NCI-H2107 treated with DMSO at 0.1 percent for 48 hours (cell line): ENCODE measurements around the gene TTC22.

ENCODE experiments used
- DNase-seq: peaks from one replicate; lab custom pipeline; 2025; ENCODE audit not compliant: unreplicated experiment; lab: John Stamatoyannopoulos, UW

Gene TTC22

DNA sequence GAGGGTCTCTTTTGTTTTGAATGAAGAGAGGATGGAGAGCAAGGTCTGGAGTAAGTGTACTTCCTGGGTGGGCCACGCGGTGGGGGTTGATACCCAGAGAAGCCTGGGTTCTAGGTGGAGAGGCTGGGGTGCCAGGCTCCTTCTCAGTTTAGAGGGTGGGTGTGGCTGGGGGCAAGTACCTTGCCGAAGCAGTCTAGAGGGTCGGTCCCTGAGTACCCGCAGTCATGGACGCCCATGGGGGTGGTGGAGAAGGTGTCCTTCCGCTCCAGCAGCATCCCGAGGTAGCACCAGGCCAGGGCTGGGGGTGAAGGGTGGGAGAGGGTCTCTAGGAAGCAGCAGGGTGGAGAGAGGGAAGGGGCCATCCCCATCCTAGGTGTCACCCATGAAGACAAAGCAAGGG is 14.3 kb downstream of the TTC22 start:
- no peak for DNase-seq

DNA sequence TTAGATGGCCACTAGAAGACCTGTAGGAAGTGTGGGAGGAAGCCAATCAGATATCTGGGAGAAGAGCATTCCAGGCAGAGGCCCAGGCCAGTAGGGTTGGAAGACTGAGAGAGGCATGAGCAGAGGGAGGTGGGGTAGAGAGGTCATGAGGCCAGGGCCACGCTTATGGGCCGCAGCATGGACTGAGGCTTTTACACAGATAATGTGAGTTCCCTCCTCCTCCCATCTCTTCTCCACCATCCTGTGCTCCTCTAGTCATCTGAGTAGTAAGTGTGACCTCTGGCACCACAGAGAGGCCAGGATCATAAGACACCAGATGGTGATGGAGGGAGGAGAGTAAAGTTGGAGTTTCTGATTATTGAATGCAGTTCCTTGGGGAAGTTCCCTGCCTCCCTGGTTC is 17.1 kb downstream of the TTC22 start:
- no peak for DNase-seq

DNA sequence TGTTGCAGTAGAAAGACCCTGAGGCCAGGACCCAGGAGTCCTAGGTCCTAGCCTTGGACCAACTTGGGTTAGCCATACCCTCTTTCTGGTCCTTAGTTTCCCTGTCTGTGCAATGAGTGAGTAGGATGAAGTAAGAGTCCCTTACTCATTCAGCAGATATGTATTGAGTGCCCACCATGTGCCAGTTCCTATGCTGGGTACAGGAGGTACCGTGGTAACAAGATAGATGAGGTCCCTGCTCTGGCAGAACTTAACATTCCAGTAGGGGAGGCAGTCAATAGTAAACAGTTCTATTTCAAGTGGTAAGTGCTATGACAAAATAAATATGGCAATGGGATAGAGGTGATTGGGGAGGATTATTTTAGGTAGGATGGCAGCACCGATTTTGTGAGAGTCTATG is 18.5 kb downstream of the TTC22 start:
- no peak for DNase-seq

- DNase-seq = no peak
Observed at GRCh38 chr1:54782156-54782555, 19.0 kb downstream of the TTC22 start.

- DNase-seq = no peak
Observed at GRCh38 chr1:54781023-54781723, 19.9 kb downstream of the TTC22 start.

GRCh38 chr1:54777431-54777830 is 23.7 kb downstream of the TTC22 start:
- no peak for DNase-seq

GRCh38 chr1:54777011-54777410 is 24.1 kb downstream of the TTC22 start:
- DNase-seq = no peak

GRCh38 chr1:54775828-54776721 is 25.0 kb downstream of the TTC22 start:
- peak; percentile 49 for DNase-seq

DNA sequence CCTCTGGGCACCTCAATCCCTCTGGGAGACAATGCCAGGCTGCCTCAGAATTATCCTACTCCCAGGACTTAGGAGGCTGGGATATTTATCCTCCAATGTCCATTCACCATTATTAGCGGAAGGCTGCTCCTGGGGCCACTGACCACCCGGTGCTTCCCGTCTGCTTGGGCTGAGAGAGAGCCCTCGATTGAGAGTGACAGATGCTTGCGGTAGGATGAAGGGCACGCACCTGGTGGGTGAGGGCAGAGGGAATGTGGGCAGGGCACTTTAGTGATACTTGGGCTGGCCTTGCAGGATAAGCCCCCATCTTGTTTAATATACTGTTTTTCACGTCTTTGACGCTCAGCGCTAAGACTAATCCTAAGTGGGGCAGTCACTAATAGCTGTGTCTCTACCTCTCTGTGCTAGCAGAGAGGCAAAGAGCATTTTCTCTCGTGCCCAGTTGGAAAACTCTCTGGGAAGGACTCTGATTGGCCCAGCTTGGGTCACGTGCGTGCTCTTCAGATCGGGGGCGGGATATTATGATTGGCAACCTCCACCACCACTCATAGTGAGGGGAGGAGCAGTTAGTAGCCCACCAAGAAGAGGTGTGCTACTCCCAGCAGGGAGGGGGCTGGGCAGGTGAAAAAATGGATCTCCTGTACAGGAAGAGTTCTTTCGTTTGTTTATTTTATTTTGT is 26.2 kb downstream of the TTC22 start:
- no peak for DNase-seq

DNA sequence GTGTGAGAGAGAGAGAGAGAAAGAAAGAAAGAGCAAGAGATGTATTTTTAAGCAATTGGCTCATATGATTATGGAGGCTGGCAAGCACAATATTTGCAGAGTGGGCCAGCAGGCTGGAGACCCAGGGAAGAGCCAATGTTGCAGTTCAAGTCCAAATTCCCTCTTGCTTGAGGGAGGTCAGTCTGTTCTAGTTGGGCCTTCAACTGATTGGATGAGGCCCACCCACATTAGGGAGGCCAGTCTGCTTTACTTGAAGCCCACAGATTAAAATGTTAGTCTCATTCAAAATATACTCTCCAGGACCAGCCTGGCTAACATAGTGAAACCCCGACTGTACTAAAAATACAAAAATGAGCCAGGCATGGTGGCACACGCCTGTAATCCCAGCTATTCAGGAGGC is 28.2 kb downstream of the TTC22 start:
- DNase-seq = no peak

DNA sequence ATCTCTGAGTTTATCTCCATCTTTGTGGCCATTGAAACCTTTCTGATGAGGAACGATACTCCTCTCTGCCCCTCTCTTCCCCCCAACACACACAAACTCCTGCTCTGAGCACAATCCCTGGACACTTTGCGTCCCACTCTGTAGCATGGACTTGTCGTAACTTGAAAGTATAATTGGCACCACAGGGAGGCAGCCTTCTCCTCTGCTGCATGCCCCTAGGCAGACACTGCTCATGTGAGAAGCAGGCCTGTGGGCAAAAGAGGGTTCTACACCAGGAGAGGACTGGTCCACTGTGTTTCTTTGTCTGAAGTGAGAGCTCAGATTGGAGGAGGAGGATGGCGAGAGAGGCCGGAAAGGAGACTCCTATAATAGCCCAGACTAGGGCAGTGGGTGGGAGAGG is 33.0 kb downstream of the TTC22 start:
- DNase-seq = no peak

DNA sequence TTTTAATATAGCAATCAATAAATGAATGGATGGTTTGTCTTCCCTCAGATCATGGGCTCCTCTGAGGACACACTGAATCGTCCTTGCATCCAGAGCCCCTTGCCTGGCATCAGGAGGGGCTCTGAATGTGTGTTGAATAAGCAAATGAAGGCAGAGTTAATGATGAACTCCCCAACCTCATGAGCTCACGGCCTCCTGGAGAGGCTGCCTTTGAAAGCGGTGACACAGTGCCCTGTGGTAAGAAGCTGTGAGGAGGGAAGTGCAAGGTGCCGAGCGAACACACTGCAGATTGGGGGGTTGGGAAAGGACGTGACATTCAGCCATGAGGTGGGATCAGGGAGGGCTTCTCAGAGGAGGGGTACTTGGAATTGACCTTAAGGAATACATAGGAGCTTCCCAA is 33.6 kb downstream of the TTC22 start:
- no peak for DNase-seq

- DNase-seq = peak; percentile 46
Observed at GRCh38 chr1:54766726-54767125, 34.4 kb downstream of the TTC22 start.

GRCh38 chr1:54764922-54765561 is 36.1 kb downstream of the TTC22 start:
- no peak for DNase-seq

DNA sequence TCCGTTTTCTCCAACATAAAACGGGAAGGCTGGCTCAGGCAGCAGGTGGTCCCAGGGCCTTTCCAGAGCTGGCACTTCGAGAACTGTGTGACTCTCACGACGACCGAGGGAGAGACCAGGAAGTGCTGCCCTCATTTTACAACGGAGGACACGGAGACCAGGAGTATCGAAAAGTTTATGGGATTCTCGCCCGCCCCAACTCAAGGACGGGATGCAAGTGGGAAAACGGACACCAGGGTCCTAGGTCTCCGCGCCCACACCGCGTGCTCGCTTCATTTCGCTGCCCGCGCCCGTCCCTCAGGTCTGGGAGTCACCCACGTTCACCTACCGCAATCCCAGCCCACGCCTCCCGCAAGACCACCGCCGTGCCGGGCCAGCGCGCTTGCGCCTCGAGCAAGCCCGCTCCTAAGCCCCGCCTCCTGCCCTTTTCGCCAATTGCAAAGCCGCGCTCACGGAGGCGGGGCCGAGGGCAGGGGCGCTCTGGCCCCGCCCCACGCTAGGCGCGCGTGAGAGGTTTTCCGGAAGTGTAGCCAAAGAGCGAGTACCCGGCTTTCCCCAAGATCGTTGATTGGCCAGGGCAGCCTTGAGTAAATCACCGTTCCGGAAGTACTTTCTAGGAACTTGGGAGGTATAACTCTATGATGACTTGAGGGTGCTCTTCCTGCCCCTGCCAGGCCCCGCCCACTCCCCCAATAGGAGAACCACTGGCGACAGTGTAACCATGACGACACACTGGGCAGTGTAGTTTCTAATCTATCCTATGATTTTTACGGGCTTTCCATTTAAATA is 36.8 kb downstream of the TTC22 start, which contains the start of gene PARS2:
PARS2 (minus strand) TSS at position 391 of the 789 bp plus-strand sequence. CDS start 5,362 bp downstream, outside the sequence.
- peak; percentile 100 for DNase-seq

DNA sequence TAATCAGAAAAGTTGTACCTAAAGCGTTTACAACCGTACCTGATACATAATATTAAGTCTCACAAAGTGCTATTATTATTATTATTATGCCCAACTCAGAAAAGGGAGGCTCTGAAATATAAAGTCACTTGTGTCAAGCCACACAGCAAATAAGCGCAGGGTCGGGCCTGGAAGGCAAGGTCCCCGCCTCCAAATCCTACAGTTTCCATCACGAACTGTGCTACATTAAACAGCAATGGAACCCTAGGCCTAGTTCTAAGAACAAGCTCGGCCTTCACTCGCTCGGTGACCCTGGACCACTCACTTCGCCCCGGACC is 37.3 kb downstream of the TTC22 start:
- DNase-seq = no peak

DNA sequence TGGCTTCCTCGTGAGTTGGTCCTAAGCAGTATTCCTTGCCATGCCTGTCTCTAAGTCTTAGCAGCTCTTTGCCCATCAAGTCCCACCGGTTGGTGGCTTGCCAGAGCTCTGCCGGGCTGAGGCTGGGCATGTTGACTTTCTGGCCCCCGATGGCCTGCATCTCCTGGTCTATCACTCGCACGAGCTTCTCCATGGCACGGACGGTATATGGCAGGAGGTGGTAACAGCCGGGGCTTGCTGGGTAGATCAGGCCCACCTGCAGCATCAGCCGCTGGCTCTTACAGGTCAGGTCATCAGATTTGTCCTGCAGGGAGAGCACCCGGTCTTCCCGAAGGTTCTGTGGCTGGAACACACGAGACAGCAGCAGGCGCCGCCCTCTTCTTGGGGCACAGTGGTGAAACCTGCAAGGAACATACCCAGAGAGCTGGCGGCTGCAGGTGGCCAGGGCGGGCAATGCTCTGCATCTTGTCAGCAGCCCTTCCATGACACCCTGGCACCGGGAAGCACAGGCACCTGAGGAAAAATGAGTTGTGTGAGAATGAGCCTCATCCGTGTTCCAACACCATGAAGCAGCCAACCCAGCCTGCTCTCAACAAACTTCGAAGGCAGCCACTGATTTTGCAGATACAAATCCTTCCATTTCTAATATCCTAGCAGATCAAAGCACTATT is 42.3 kb downstream of the TTC22 start:
- DNase-seq = no peak

GRCh38 chr1:54757833-54758232 is 43.3 kb downstream of the TTC22 start:
- no peak for DNase-seq

DNA sequence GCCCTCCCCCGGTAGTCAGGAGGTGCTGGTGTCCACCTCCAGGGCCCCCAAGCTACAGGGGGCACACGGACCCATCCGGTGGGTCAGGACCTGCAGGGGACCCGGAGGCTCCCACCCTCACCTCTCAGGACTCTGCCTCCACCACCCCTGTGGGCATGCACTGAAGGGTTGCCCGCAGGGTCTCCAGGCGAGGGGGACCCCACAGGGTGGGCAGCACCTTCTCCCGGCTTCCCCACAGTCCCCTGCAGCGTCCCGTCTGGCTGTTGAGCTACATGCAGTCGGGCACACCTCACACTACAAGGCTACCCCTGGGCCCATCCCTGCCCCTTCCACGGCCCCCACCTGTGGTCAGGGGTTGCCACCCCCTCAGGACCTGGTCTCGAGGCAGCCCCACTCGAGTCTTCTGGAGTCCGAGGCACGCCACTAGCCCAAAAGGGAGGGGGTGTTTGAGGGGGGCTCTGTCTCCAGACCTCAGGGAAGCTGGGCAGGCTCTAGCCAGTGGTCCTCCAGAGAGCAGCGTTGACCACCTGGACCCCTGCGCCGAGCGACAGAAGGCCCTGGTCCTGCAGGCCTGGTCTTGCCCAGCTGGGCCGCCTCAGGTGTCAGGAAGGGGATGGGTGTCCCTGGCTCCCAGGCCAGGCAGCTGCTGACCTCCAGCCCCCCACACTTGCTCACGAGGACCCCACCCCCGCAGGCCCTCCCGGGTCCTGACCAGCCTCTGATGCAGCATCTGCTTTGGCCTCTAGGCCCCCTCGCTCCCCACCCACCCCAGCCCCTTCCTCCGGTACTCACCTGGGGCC is 46.4 kb downstream of the TTC22 start:
- no peak for DNase-seq
